ENCODE measurements around the gene EGFL8. TPM values are rescaled to one million over a fixed set of nuclear protein-coding genes. Genes with fewer than 3 reads are reported as not detected.

The EGFL8 gene
- total RNA-seq, 1 donor, result 0.72 TPM

DNA sequence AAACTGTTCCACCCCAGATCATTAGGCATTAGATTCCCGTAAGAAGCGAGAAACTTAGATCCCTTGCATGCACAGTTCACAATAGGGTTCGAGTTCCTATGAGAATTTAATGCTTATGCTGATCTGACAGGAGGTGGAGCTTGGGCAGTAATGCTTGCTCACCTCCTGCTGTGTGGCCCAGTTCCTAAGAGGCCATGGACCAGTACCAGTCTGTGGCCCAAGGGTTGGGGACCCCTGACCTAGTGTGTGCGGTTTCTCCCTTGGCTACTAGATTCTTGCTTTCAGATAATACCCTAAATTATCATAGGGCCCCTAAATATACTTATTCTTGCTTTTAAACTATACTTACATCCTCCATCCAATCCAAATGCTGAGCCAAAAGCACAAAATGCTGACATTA lies 30.0 kb downstream of the EGFL8 start:
- DNase-seq (ENCODE audit: low read depth), result no peak
- no peak for TF ChIP-seq CTCF (IDR thresholded peaks at IDR 0.05; ENCODE audit: insufficient read depth, low read length)
- H3K4me3 ChIP-seq (ENCODE audit: low read depth, low read length), result no peak overlapping the region

DNA sequence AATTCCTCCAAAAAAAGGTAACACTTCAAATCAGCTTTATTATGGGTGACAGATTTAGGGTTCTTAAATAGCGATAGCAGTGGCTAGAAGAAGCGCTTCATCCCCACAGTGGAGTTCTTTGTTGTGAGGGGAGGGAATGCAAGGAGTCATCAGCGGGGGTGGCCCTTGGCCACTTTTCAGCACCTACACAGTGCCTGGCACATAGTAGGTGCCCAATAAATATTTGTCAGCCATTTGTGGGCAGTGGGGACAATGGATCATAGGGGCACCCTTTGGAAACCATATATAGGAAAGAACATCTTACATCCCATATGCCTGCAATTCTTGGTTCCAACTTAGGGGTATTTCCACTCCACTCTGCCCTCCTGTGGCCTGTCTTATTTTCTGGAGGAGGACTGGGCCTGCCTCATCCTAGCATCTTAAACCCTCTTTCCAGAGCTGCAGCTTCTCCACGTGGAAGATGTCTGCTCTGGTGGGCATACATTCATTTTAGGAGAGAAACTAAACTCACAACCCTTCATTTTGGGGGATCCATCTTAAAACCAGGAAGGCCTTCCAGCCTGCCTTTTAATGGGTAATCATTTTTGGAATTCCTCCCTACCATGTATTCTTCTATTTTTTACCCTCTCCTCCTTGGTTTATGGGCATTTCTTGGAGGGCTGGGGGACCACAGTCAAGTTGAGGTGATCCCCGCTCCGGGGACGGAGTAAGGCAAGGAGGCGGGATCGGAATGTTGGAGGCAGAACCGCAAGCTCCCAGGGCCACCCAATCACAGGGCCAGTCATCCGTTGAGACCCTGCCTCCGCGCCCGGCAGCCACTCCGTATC lies 30.6 kb downstream of the EGFL8 start:
- TF ChIP-seq CTCF (IDR thresholded peaks at IDR 0.05; ENCODE audit: insufficient read depth, low read length), result peak; percentile 69
- DNase-seq (ENCODE audit: low read depth), result peak; percentile 74
- H3K4me3 ChIP-seq (ENCODE audit: low read depth, low read length), result peak overlapping the region; percentile 58

DNA sequence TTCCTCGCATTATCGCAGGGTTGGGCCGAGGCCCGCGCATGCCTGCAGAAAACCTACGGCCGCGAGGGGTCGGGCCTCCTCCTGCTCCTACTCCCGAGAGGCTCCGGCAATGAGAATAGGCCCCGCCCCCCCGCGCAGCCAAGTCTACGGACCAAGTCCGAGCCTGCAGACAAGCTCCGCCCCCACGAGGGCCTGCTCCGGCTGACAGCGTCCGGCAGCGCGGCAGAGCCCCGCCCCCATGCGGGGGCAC lies 31.2 kb downstream of the EGFL8 start:
- peak overlapping the region; percentile 95 for H3K4me3 ChIP-seq (ENCODE audit: low read depth, low read length)
- TF ChIP-seq CTCF (IDR thresholded peaks at IDR 0.05; ENCODE audit: insufficient read depth, low read length), result peak; percentile 68

GRCh38 chr6:32195902-32196681 lies 31.7 kb downstream of the EGFL8 start:
- DNase-seq (ENCODE audit: low read depth), result peak; percentile 81
- peak overlapping the region; percentile 95 for H3K4me3 ChIP-seq (ENCODE audit: low read depth, low read length)
- TF ChIP-seq CTCF (IDR thresholded peaks at IDR 0.05; ENCODE audit: insufficient read depth, low read length), result no peak

More for the DNA sequence above, 31.2 kb downstream of the EGFL8 start:
- DNase-seq (ENCODE audit: low read depth), result peak; percentile 99

- no peak for TF ChIP-seq CTCF (IDR thresholded peaks at IDR 0.05; ENCODE audit: insufficient read depth, low read length)
- H3K4me3 ChIP-seq (ENCODE audit: low read depth, low read length), result peak overlapping the region; percentile 95
- peak; percentile 12 for DNase-seq (ENCODE audit: low read depth)
These were observed 32.6 kb downstream of the EGFL8 start for GRCh38 chr6:32196682-32197616.

- H3K4me3 ChIP-seq (ENCODE audit: low read depth, low read length), result no peak overlapping the region
- DNase-seq (ENCODE audit: low read depth), result no peak
- no peak for TF ChIP-seq CTCF (IDR thresholded peaks at IDR 0.05; ENCODE audit: insufficient read depth, low read length)
These were observed 33.9 kb downstream of the EGFL8 start for GRCh38 chr6:32198345-32198696.

Data from fibroblast of the aortic adventitia (primary cell).